Uterus (tissue), 2 donors: ENCODE measurements around the gene MGAM2.

Experiments used
- POLR2A ChIP-seq, 2 donors: fragments of 450-650 bp; IDR thresholded peaks; one replicate each; pipeline ENCODE4 v1.6.1; 2016; ENCODE audit warnings: antibody characterized with exemption in 2 of 2, mild to moderate bottlenecking in 1 of 2, moderate library complexity in 1 of 2
- TF ChIP-seq, protein P1 (sequence below), 4 experiments: fragments of 200-600 bp in 2 of 4; fragments of 450-650 bp in 2 of 4; sonication (generic) in 2 of 4; IDR thresholded peaks; one replicate each; pipeline ENCODE4 v1.5.1; 2016 to 2019; ENCODE audit warnings: antibody characterized with exemption in 4 of 4, mild to moderate bottlenecking in 2 of 4, moderate library complexity in 1 of 4

DNA sequence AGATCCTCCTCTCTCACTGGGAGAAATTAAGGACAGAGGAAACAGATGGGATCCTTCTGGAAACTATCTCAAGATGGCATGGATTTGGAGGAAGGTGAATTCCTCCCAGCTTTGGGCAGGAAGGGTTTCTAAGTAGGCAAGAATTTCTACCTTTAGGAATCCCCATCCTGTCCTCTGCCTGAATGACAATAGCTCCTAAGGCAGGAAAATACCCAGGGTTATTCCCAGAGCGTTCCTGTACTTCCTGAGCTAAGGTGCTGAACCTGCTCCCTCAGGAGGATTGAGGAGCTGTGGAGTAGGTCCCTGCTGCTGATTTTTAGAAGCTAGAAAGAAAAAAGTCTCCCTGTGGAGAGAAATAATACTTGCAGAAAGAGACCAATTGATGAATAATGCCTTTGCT, 568 bp downstream of the MGAM2 start:
- TF ChIP-seq, protein P1, sequence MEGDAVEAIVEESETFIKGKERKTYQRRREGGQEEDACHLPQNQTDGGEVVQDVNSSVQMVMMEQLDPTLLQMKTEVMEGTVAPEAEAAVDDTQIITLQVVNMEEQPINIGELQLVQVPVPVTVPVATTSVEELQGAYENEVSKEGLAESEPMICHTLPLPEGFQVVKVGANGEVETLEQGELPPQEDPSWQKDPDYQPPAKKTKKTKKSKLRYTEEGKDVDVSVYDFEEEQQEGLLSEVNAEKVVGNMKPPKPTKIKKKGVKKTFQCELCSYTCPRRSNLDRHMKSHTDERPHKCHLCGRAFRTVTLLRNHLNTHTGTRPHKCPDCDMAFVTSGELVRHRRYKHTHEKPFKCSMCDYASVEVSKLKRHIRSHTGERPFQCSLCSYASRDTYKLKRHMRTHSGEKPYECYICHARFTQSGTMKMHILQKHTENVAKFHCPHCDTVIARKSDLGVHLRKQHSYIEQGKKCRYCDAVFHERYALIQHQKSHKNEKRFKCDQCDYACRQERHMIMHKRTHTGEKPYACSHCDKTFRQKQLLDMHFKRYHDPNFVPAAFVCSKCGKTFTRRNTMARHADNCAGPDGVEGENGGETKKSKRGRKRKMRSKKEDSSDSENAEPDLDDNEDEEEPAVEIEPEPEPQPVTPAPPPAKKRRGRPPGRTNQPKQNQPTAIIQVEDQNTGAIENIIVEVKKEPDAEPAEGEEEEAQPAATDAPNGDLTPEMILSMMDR (IDR thresholded peaks at IDR 0.05) = no peak
- no peak for TF ChIP-seq POLR2A (IDR thresholded peaks at IDR 0.05)
